Large intestine (tissue), 3 donors: ENCODE data around the gene TLR6. TPM values are rescaled to one million over a fixed set of nuclear protein-coding genes. Genes with fewer than 3 reads are reported as not detected.
"Not testable (repeated sequence)": the region's sequence is repeated elsewhere in the genome, so short reads cannot be mapped to it uniquely, and the experiment has no call there.

Experiments used
- DNase-seq, 2 donors: peaks; one replicate each; pipeline versions ENCODE4 v3.0.0 to v3.0.0-alpha.2; 2013
- H3K27ac ChIP-seq: one replicate; pipeline ENCODE4 v1.5.1; 2013; ENCODE audit warnings: low read length
- H3K27me3 ChIP-seq: 2 replicates; pipeline ENCODE4 v1.6.1; 2013; ENCODE audit warnings: low read length; ENCODE audit not compliant: control insufficient read depth, insufficient read depth
- H3K36me3 ChIP-seq: 2 replicates; pipeline ENCODE4 v1.6.1; 2013; ENCODE audit warnings: low read length; ENCODE audit not compliant: control insufficient read depth, insufficient read depth
- H3K4me1 ChIP-seq: one replicate; pipeline ENCODE4 v1.6.1; 2013; ENCODE audit warnings: low read length; ENCODE audit not compliant: control insufficient read depth, insufficient read depth
- H3K4me3 ChIP-seq: one replicate; pipeline ENCODE4 v1.5.1; 2013; ENCODE audit warnings: low read length
- H3K9me3 ChIP-seq: one replicate; pipeline ENCODE4 v1.6.1; 2013; ENCODE audit warnings: mild to moderate bottlenecking, low read depth, low read length, moderate library complexity; ENCODE audit not compliant: control insufficient read depth
- WGBS: methylation state at CpG from one replicate; pipeline ENCODE4 v1.1.5; 2013; ENCODE audit warnings: low lambda C conversion rate; ENCODE audit not compliant: insufficient coverage; 5-methylcytosine and 5-hydroxymethylcytosine counted together
- polyA plus RNA-seq: library from polyadenylated mRNA; unstranded; fragments of 120-200 nt; gene quantifications from one replicate; pipeline ENCODE4 v1.2.1, GENCODE V29; 2013

TLR6 gene
- polyA plus RNA-seq, 1 donor = 1.6 TPM

GRCh38 chr4:38777925-38778324 lies 78.7 kb downstream of the TLR6 start:
- WGBS = no CpG with 5 or more reads among the region's 2 CpGs
- H3K4me1 ChIP-seq, H3K9me3 ChIP-seq, H3K36me3 ChIP-seq, H3K27me3 ChIP-seq, DNase-seq, H3K4me3 ChIP-seq, H3K27ac ChIP-seq: not testable (repeated sequence)

GRCh38 chr4:38775326-38775725 lies 81.3 kb downstream of the TLR6 start:
- no peak for DNase-seq
- no peaks in the 10 kb centered on the region for H3K27me3 ChIP-seq
- no CpG with 5 or more reads among the region's 2 CpGs for whole genome bisulfite sequencing

GRCh38 chr4:38774181-38774955 lies 82.2 kb downstream of the TLR6 start:
- H3K27ac ChIP-seq = no peak overlapping the region
- no peaks in the 10 kb centered on the region for H3K27me3 ChIP-seq
- H3K9me3 ChIP-seq = no peaks in the 10 kb centered on the region
- H3K4me3 ChIP-seq = no peak overlapping the region
- no peaks in the 10 kb centered on the region for H3K4me1 ChIP-seq
- DNase-seq = no peak
- WGBS = 81% methylated on average over 5 of the region's 8 CpGs
- H3K36me3 ChIP-seq = no peaks in the 10 kb centered on the region

More at GRCh38 chr4:38775326-38775725, 81.3 kb downstream of the TLR6 start:
- no peaks in the 10 kb centered on the region for H3K9me3 ChIP-seq
- no peaks in the 10 kb centered on the region for H3K4me1 ChIP-seq
- H3K27ac ChIP-seq = no peak overlapping the region
- no peaks in the 10 kb centered on the region for H3K36me3 ChIP-seq
- no peak overlapping the region for H3K4me3 ChIP-seq

Other genes with a start within 250 kb of the TLR6 start
- 76.7 TPM for gene KLF3, start 192.6 kb downstream of the TLR6 start, polyA plus RNA-seq
- gene TLR10, start 73.8 kb downstream of the TLR6 start, polyA plus RNA-seq = 2.2 TPM
- gene TLR1, start 52.0 kb downstream of the TLR6 start, polyA plus RNA-seq = 4.3 TPM
- 36.9 TPM for gene FAM114A1, start 11.0 kb upstream of the TLR6 start, polyA plus RNA-seq
- 1.7 TPM for gene TMEM156, start 175.6 kb upstream of the TLR6 start, polyA plus RNA-seq
- 20.5 TPM for gene KLHL5, start 205.4 kb upstream of the TLR6 start, polyA plus RNA-seq